HG02623 (cell line): ENCODE measurements around the gene PPP6R2.
A peak's percentile ranks its signal among the peaks of the same experiment; 100 is the strongest.
"Not testable (repeated sequence)": the region's sequence is repeated elsewhere in the genome, so short reads cannot be mapped to it uniquely, and the experiment has no call there.

ENCODE experiments used
- ATAC-seq: cut with Tn5 transposase; IDR thresholded peaks from one replicate; pipeline ENCODE4 v1.9.1; 2021; ENCODE audit warnings: moderate library complexity; ENCODE audit not compliant: unreplicated experiment

Gene PPP6R2

DNA sequence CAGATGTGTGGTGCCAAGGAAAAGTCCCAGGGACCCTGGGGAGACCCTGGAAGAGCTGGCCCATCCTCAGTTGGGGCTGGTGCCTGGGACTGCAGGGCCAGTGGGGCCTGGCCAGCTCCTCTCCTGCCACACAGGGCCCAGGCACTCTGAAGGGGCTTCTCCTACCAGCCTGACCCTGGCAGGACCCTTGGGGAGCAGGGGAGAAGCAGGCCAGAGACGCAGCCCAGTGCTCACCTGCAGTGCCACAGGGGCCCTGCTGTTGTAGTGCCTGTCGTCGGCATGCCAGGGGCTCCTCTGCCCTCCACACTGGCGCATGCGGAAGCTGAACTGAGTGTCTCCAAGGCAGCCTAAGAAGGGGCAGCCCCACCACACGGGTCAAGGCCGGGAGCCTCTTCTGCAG, 25.5 kb upstream of the PPP6R2 start:
- ATAC-seq = no peak

DNA sequence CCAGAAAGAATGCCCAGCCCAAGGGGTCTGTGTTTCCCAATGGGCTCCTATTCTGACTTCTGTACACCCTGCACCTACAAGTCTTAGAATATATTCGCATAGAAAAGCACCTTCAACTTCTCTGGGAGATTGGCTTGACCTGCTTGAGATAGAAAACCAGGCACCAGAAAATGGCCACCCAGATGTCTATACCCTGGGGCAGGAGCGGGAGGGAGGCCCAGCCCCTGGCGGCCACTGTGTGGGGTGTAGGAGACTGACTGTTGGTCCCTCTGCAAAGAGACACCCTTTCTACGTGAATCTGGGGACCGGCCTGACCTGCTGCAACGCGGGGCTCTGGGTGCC, 24.8 kb upstream of the PPP6R2 start:
- ATAC-seq = no peak

DNA sequence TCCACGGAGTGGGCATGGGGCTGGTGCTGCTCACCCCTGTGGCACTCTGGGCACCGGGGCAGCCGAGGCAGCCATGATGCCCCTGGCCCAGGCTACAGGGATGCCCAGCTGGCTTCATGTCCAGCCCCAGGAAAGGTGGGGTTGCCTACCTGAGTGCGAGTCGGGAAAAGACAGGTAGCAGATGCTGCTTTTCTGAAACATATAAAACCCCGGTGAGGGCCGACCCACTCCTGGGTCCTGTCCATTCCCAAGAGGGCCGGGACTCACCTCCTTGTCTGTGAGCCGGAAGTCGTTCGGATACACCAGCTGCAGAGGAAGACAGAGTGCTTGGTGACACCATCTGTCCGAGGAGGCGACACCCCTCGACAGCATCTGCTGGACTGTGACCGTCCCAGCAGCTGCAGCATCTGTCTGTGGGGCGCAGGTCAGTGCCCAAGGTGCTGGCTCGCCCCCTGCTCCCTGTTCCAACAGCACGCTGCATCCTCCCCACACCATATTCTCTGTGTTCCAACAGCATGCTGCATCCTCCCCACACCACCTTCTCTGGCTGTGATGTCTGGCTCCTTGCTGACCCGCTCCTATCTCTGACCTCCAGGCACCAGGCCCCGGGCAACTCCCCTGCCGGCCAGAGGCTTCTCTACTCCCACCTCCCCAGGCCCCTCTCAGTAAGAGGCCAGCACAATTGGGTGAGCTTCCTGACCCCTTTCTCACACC, 24.3 kb upstream of the PPP6R2 start:
- ATAC-seq = no peak

DNA sequence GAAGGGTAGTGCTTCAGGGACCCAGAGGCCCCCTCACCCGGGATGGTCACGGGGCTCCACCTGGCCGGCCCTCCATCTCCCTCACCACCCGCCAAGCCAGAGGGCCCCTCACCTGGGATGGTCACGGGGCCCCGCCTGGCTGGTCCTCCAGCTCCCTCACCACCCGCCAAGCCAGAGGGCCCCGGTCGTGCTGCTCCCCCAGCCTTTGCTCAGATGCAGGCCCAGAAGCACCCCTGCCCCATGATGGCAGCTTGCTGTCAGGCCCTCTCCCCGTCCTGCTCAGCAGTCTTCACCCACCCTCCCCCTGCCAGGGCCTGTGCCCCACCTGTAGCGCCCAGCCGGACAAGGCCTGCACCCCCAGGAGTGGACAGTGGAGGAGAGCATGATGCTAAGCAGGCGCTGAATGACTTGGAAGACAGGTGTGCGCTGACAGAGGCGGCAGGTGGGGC, 23.6 kb upstream of the PPP6R2 start:
- ATAC-seq = no peak

DNA sequence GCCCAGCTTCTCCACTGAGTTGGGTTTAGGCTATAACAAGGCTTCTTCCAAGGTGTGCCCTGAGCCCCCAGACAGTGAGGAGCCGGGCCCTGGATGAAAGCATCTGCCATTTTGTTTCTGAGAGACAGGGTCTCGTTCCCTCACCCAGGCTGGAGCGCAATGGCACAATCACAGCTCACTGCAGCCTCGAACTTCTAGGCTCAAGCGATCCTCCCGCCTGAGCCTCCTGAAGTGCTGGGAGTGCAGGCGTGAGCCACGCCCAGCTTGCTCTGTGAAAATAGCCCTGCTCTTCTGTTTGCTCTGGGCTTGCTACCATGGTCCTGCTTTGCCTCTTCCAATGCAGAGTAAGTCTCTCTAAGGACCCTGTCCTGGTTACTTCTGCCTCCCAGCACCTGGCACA, 23.0 kb upstream of the PPP6R2 start:
- no peak for ATAC-seq

DNA sequence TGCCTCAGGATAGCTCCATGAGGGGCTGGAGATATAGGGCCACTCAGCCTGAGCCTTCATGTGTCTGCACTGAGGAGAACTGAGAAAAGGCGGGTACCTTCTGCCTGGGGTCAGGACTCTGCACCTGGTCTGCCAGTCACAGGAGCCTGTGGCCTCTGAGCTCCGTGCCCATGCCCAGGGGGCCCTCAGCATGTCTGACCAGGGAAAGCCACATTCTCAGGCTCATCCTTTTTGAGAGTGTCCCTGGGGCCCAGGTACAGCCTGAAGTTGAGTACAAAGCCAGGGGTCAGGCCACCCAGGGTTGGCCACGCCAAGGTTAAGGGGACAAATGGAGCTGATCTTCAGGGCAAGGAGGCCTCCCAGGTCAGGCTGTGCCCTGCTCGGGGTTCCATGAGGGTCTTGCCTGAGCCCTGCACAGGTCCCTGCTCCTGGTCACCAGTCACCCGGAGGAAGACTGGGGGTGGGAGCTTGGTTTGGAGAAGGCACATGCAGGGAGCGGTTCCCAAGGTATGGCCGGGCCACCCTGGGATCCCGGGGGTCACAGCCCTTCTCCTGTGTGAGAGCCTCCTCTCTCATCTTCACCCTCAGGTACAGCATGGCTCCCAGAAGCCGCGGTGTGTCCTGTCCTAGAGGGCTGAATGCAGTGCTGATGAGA, 22.3 kb upstream of the PPP6R2 start:
- ATAC-seq = no peak

DNA sequence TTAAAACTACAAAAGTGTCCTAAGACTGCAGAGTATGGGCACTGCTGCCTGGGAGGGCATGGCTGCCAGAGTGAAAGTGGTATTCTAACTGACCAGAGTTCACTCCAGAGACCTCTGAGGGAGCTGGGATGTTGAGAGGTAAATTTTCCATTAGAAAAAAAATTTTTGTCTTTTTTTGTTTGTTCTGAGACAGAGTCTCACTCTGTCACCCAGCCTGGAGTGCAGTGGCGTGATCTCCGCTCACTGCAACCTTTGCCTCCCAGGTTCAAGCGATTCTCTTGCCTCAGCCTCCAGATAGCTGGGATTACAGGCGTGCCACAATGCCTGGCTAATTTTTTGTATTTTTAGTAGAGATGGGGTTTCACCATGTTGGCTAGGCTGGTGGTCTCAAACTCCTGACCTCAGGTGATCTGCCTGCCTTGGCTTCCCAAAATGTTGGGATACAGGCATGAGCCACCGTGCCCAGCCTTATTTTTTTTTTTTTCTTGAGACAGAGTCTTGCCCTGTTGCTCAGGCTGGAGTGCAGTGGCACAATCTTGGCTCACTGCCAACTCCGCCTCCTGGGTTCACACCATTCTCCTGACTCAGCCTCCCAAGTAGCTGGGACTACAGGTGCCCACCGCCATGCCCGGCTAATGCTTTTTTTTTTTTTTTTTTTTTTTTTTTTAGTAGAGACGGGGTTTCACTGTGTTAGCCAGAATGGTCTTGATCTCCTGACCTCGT, 20.6 kb upstream of the PPP6R2 start:
- not testable (repeated sequence) for ATAC-seq

DNA sequence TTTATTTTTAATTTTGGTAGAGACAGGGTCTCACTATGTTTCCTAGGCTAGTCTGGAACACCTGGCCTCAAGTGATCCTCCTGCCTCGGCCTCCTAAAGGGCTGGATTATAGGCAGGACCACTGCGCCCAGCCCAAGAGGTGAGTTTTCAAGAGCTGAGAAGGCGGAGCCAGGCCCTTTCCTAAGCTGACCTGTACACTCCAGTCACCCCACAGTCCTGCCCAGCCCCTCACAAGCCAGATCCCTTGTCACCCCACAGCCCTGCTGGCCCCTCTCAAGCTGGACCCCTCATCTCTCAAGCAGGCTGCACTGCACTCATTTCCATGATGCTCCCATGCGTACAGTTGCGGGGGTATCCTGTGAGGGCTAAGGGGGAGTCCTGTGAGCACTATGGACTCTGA, 19.2 kb upstream of the PPP6R2 start:
- no peak for ATAC-seq

DNA sequence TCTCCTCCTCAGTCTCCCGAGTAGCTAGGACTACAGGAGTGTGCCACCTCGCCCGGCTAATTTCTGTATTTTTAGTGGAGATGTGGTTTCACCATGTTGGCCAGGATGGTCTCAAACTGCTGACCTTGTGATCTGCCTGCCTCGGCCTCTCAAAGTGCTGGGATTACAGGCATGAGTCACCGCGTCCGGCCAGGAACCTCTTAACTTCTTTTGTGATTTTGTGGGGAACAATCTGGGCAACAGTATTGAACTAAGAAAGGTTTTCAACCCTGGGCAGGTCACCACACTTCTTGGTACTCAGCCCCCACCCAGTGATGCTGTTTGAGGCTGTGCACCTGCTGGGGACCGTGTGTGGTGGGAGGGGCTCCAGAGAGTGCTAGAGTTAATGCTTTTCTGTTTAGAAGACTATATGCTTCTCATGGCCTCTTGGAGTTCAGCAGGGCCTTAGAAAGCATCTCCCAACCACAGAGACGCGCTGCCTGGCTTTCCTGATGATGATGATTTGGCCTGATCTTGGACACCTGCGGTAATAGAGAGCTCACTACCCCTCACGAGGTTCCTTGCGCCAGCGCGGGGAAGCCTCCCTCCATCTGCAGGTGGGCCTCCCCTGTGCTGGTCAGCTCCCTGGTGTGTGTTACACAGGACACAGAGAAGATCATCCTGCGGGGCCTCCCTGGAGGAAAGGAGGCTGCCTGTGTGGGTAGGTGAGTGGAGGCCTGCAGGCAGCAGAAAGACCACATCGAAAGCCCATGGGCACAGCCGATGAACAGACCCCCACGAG, 17.5 kb upstream of the PPP6R2 start:
- ATAC-seq = no peak

DNA sequence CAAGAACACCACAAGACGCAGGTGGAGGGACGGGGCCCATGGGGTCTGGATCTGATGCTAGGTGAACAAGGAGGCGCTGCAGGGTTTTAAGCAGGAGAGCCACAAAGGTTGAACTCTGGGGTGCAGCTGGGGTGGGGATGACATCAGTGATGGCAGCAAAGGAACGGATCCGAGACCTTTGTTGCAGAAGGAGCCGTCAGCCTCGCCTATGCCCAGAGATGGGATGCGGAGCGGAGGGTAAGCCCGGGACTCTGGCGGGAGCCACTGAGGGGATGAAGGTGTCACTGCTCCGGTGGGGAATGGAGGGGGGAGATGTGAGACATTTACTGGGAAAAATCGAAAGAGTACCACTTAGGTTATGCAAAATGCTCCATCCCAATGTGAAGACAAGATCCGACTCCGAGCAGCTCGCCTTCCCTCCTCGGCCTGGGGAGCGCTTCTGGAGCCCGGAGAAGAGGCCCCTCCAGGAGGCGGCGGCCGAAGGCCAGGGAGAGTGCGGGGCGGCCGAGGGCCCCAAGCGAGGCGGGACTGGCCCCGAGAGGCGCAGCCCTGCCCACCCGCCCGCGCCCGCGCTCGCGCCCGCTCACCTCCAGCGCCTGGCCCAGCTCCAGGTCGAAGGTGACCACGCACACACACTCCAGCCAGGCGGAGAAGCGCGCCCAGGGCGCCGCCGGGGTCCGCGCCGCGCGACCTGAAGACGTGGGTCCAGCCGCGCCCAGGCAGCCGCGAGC, 16.7 kb upstream of the PPP6R2 start:
- ATAC-seq = no peak

DNA sequence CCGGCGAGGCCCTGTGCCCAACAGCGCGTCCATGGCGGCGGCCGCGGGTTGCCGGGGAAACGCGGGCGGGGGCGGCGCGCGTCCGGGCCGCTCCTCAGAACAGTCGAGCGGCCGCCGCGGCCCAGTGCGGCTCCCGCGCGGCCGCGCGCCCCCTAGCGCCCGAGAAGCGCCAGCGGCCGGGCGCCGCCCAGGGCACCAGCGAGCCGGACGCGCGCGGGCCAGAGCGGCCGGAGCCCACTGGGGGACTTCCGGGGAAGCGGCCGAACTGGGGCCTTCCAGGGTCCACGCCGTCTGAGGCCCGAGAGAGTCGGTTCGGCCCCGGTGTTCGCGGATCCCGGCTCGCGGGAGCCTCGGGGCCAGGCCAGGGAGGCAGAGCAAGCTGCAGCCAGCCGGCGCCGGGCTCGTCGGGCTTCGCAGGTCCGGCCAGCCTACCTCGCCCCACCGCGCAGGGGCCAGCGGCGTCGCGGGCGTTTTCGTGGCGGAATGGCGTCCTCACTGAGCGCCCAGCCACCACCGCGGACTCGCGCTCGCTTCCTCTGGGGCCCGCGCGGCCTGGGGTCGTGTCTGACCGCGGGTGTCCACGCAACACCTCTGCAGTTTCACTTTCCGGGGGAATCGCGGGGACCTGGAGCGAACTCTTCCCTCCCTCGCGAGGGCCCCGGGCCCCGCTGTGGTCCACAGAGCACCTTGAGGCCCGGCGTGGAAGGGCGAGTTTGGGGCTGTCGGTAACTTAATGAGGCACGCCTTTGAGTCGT, 16.0 kb upstream of the PPP6R2 start, which contains the start of gene DENND6B:
DENND6B (minus strand) TSS at position 57 of the 755 bp plus-strand sequence; CDS start at position 33, 24 bp downstream.
- peak; percentile 80 for ATAC-seq

DNA sequence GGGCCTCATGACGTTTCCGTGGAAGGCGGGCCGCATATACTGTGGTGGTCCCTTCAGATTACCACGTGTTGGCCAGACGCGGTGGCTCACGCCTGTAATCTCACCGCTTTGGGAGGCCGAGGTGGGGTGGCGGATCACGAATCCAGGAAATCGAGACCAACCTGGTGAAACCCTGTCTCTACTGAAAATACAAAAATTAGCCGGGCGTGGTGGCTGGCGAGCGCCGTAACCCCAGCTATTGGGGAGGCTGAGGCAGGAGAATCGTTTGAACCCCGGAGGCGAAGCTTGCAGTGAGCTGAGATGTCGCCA, 15.5 kb upstream of the PPP6R2 start:
- ATAC-seq = no peak

DNA sequence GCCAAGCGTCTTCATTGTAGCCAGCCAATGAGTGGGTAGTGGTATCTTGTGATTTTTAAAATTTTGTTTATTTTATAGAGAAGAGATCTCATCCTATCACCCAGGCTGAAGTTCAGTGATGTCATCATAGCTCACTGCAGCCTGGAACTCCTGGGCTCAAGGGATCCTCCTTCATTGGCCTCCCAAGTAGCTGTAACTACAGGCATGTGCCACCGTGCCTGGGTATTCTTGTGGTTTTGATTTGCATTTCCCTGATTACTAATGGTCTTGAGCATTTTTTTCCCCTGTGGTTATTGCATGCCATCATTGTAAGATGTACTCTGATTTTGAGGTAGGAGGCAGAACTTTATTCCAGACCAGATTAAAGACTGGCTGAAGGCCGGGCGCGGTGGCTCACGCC, 13.9 kb upstream of the PPP6R2 start:
- no peak for ATAC-seq

DNA sequence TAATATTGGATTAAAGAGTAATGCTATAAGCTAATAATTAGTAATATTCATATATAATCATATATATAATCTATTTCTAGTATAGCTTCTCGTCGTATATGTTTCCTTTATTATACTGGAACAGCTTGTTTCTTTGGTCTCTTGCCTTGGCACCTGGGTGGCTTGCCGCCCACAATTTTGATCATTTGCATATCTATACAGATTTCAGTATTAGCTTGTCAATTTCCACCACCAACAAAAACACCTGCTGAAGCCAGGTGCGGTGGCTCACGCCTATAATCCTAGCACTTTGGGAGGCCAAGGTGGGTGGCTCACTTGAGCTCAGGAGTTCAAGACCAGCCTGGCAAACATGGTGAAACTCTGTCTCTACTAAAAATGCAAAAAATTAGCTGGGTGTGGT, 8.7 kb upstream of the PPP6R2 start:
- not testable (repeated sequence) for ATAC-seq

DNA sequence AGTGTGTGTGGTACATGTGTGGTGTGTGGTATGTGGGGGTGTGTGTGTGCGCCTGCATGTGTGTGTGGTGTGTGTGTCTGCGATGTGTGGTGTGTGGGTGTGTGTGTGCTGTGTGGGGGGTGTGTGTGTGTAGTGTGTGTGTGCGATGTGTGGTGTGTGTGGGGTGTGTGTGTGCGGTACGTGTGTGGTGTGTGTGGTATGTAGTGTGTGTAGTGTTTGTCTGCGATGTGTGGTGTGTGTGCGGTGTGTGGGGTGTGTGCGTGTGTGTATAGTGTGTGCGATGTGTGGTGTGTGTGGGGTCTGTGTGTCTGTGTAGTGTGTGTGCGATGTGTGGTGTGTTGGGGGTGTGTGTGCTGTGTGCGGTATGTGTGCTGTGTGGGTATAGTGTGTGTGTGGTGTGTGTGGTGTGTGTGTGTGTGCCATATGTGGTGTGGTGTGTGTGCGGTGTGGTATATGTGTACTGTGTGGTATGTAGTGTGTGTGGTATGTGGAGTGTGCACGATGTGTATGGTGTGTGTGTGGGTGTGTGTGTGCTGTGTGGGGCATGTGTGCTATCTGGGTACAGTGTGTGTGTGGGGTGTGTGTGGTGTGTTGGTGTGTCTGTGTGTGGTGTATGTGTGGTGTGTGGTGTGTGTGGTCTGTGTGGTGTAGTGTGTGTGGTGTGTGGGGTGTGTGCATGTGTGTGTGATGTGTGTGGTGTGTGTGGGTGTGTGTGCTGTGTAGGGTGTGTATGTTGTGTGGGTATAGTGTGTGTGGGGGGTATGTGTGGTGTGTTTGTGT, 5.7 kb upstream of the PPP6R2 start:
- ATAC-seq = no peak

DNA sequence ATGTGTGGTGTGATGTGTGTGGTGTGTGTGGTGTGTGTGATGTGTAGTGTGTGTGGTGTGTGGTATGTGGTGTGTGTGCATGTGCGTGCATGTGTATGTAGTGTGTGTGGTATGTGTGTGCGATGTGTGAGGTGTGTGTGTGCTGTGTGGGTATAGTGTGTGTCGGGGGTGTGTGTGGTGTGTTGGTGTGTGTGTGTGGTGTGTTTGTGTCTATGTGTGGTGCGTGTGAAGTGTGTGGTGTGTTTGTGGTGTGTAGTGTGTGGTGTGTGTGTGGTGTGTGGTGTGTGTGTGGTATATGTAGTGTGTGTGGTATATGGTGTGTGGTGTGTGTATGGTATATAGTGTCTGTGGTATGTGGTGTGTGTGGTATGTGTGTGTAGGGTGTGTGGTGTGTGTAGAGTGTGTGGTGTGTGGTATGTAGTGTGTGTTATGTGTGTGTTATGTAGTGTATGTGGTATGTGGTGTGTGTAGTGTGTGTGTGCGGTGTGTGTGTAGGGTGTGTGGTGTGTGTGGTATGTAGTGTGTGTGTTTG, 5.0 kb upstream of the PPP6R2 start:
- no peak for ATAC-seq

DNA sequence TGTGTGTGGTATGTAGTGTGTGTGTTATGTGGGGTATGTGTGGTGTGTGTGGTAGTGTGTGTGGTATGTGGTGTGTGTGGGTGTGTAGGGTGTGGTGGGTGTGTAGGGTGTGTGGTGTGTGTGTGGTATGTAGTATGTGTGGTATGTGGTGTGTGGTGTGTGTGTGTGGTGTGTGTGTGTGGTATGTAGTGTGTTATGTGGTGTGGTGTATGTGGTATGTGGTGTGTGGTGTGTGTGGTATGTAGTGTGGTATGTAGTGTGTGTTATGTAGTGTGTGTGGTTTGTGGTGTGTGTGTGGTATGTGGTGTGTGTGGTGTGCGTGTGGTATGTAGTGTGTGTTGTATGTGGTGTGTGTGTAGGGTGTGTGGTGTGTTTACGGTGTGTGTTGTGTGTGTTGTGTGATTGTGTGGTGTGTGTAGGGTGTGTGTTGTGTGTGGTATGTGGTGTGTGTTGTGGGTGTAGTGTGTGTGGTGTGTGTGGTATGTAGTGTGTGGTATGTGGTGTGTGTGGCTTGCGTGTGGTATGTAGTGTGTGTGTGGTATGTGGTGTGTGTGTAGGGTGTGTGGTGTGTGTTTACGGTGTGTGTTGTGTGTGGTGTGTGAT, 4.2 kb upstream of the PPP6R2 start:
- no peak for ATAC-seq
